Activated T-cell treated with anti-CD3 and anti-CD28 coated beads for 4 hours (primary cell): ENCODE data around the gene ATP10B.
"Not testable (repeated sequence)": the region's sequence is repeated elsewhere in the genome, so short reads cannot be mapped to it uniquely, and the experiment has no call there.

Source experiments
- DNase-seq: peaks from one replicate; pipeline ENCODE4 v3.0.0-alpha.2; 2020

ATP10B gene, protein sequence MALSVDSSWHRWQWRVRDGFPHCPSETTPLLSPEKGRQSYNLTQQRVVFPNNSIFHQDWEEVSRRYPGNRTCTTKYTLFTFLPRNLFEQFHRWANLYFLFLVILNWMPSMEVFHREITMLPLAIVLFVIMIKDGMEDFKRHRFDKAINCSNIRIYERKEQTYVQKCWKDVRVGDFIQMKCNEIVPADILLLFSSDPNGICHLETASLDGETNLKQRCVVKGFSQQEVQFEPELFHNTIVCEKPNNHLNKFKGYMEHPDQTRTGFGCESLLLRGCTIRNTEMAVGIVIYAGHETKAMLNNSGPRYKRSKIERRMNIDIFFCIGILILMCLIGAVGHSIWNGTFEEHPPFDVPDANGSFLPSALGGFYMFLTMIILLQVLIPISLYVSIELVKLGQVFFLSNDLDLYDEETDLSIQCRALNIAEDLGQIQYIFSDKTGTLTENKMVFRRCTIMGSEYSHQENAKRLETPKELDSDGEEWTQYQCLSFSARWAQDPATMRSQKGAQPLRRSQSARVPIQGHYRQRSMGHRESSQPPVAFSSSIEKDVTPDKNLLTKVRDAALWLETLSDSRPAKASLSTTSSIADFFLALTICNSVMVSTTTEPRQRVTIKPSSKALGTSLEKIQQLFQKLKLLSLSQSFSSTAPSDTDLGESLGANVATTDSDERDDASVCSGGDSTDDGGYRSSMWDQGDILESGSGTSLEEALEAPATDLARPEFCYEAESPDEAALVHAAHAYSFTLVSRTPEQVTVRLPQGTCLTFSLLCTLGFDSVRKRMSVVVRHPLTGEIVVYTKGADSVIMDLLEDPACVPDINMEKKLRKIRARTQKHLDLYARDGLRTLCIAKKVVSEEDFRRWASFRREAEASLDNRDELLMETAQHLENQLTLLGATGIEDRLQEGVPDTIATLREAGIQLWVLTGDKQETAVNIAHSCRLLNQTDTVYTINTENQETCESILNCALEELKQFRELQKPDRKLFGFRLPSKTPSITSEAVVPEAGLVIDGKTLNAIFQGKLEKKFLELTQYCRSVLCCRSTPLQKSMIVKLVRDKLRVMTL (N-terminal part only)

DNA sequence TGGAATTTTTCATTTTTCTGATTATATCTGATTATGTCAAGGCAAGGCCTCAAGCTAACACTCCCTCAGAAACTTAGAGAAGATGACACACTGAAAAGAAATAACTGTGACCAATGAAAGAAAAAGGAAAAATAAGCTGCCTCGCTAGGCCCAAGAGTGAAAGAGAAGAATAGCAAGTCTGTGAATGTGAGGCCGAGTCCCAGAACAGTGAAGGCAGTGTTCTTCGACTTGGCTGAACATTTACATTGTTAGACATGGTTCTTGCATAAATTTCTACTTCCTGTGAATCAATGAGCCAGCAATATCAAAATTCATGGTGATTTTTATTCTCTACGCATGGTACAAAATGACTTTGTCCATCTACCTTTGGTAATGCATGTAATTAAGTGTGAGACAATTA lies at the start of gene ATP10B:
TSS of gene ATP10B (minus strand) at position 163 of the 400 bp plus-strand sequence. CDS start 164,137 bp downstream, outside the sequence.
- no peak for DNase-seq

DNA sequence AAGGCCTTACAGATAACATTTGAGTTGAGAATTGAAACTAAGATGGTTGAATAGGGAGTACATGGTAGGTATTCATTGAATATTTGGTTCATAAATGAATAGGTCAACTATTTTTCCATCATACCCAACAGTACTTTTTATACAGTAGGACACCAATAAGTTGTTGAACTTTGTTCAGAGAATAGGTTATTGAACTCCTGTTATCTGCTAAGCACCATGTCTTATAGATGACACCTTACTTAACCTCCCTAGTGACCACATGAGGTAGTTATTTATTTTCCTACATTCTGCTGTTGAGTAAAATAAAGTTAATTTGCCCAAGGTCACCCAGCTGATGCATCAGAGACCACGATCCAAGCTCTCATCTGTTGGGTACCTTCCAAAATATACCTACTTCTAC lies 49.6 kb upstream of the ATP10B start:
- DNase-seq = no peak

DNA sequence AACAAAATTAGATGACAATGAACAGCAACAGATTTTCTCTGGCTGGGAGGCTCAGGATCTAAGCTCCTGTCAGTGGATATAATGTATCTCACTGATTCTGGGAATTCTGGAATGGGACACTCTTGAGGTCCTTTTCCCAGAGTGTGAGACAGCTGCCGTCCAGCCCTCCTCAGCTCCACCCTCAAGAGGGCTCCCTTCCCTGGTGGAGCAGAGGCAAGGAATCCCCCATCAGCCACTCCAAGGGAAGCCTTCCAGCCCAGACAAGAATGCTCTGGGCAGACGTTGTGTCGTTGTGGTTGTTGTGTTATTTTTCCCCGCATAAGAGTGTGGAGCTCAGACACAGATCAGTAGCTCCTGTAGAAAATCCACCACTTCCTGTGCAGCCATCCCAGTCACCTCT lies 47.7 kb upstream of the ATP10B start:
- DNase-seq = no peak

DNA sequence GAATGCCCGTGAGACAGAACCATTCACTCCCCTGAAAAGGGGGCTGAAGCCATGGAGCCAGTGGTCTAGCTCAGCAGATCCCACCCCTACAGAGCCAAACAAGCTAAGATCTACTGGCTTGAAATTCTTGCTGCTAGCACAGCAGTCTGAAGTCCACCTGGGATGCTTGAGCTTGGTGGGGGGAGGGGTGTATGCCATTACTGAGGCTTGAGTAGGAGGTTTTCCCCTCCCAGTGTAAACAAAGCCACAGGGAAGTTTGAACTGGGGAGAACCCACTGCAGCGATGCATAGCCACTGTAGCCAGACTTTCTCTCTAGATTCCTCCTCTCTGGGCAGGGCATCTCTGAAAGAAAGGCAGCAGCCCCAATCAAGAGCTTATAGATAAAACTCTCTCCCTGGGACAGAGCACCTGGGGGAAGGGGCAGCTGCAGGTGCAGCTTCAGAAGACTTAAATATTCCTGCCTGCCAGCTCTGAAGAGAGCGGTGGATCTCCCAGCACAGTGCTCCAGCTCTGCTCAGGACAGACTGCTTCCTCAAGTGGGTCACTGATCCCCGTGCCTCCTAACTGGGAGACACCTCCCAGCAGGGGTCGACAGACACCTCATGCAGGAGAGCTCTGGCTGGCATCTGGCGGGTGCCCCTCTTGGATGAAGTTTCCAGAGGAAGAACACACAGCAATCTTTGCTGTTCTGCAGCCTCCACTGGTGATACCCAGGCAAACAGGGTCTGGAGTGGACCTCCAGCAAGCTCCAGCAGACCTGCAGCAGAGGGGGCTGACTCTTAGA lies 41.4 kb upstream of the ATP10B start:
- not testable (repeated sequence) for DNase-seq

DNA sequence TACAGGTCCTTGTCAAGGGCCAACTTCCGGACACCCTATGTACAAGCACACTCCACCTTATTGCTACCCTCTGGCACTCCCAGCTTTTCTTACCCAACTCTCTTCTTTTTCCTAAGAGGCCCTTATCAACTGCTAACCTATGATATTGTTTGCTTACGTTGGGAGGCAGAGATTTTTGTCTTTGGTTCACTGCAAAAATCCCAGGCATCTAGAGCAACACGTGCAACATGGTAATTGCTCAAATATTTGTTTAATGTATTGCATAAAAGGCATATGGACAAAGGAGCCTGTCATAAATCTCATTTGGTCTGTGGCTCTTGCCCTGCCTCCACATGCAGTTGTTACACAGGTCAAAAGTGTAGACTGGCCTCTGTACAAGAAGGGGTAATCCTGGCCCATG lies 35.8 kb upstream of the ATP10B start:
- no peak for DNase-seq

DNA sequence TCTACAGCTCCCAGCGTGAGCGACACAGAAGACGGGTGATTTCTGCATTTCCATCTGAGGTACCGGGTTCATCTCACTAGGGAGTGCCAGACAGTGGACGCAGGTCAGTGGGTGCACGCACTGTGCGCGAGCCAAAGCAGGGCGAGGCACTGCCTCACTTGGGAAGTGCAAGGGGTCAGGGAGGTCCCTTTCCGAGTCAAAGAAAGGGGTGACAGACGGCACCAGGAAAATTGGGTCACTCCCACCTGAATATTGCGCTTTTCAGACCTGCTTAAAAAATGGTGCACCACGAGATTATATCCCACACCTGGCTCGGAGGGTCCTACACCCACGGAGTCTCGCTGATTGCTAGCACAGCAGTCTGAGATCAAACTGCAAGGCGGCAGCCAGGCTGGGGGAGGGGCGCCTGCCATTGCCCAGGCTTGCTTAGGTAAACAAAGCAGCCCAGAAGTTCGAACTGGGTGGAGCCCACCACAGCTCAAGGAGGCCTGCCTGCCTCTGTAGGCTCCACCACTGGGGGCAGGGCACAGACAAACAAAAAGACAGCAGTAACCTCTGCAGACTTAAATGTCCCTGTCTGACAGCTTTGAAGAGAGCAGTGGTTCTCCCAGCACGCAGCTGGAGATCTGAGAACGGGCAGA lies 21.7 kb upstream of the ATP10B start:
- not testable (repeated sequence) for DNase-seq

DNA sequence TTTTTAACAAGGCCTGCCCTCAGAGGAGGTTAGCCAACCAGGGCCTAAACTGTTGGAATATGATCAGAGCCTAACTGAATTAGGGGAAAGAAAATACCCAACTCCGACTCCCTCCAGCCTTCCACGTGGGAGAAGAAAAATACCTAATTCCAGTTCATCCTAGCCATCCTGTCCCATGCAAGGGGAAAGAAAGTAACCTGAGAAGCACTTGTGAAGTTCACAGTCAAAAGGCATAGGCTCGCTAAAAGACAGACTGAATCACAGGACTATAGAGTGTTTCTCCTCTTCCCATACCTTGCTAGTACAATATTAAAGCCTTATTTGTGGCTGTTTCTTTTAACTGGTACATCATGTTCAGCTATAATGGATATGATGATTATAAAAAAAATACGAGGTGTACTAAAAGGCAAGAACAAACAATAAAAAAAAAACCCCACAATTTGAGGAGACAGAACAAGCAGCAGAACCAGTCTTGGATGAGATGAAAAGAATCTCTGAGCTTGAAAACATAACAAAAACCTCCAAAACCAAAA lies 18.0 kb upstream of the ATP10B start:
- DNase-seq = no peak

DNA sequence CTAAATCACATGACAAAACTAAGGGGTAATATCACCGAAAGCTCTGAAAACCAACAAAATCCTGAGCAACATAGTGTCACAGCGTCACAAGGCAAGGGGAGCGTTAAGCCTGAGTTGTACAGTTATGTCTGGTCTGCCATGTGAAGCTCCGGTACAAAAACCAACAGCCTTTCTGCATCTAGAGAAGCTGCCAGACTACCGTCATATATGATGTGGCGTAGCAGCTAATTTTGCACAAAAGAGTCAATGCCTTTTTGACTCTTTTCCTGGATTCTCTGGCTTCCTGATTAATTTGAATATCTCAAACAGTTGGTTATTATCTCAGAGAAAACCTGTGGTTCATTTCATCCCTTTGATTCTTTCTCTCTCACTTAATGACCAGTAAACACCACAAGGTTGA lies 16.0 kb upstream of the ATP10B start:
- no peak for DNase-seq

DNA sequence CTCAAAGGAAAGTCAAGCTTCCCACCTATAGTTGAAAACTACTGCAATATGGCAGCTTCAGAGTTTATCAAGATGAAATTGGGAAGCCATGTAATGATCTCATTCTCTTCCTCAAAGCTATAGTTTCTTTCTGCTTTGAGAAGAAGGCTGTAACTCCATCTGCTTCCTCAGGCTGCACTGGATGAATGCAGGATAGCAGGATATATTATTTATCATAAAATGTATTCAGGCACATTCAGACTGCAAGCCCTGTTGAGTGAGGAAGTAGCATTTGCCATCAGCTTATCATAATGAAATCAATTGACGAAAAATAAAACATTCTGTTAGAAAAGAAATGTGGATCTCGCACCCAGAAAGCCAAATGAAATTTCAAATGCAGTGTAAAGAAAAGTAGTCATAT lies 560 bp downstream of the ATP10B start:
- no peak for DNase-seq

DNA sequence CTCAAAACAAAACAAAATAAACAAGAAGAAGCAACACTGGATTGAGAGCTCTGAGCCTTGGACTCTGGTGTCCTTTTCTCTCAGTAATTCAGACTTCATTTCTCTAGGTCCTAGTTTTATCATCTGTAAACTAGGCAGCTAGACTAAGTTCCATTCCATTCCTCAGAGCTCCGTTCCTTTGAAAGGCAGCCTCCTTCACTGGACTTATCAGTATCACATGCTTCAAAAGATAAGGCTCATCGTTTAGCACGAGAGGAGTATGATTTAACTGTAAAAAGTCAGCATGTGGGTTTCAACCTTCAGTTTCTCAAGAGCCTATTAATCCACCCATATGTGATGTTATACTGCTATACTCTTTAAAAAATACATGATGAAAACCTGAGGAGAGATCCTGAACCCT lies 1.6 kb downstream of the ATP10B start:
- no peak for DNase-seq

DNA sequence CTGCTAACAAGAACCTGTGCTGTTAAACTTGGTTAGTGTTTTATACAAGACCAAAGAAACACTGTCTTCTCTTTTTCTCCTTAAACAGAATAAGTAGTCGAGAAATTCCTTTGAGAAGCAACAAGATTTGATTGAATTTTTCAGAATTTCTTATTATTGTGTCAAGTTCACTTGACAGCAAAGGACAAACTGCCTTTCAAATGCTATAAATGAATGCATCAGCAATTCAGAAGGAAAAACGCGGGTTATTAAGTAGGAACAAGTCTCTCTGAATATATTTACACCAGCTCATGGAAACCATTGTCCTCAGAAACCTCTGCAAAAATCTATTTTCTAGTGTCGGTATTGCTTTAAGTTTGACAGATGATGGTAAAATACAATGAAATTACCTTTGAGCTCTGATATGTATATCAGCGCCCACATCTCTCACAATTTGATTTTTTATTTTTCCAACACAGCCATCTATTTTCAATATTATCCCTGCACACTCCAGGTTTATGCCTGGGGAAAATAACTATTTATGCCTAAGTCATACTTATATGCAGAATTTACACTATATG lies 4.4 kb downstream of the ATP10B start:
- no peak for DNase-seq

DNA sequence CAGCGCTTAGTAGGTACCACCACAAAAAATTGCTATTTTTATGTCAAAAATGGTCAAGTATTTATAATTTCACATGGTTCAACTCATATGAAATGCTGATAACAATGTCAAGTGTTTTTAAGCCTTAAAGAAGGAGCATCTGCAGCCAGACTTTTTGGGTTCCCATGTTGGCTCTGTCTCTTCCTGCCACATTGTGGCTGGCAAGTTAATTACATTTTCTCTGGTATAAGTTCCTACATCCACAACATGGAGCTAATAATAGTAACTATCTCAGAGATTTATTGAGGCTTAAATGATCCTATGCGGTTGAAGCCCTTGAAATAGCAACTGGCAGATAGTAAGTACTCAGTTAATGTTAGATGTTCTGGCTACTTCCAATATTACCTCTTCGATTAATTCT lies 5.4 kb downstream of the ATP10B start:
- no peak for DNase-seq

DNA sequence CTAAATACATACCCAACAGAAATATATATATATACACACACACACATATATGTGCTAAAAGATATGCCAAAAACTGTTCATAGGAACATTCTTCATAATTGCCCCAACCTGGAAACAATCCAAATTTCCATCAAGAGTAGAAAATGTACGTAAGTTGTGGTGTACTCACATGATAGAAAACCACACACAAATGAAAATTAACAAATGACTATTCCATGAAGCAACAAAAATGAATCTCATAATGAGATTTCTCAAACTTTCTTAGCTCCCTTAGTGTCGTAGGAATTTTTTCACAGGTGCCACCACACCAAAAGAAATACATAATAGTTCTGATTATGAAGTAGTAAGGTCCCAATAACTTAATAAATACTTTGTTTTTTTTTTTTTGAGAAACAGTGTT lies 7.8 kb downstream of the ATP10B start:
- DNase-seq = no peak

DNA sequence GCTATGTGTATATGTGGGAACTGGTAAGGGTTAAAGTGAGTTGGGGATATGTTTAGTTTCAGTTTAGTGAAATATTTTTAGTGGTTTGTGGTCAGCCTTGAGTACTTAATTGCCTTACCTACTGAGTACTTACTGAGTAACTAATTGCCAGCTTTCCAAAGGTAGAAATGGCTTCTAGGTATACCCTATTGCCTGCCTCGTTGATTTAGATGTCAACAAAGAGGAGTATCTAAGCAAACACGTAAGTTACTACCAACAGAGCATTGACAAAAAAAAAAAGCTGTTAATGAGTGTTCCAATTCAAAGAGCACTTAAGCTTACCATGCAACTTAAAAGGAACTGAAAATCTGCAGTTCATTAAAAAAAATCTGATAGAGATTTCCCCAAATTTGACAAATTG lies 8.8 kb downstream of the ATP10B start:
- no peak for DNase-seq

DNA sequence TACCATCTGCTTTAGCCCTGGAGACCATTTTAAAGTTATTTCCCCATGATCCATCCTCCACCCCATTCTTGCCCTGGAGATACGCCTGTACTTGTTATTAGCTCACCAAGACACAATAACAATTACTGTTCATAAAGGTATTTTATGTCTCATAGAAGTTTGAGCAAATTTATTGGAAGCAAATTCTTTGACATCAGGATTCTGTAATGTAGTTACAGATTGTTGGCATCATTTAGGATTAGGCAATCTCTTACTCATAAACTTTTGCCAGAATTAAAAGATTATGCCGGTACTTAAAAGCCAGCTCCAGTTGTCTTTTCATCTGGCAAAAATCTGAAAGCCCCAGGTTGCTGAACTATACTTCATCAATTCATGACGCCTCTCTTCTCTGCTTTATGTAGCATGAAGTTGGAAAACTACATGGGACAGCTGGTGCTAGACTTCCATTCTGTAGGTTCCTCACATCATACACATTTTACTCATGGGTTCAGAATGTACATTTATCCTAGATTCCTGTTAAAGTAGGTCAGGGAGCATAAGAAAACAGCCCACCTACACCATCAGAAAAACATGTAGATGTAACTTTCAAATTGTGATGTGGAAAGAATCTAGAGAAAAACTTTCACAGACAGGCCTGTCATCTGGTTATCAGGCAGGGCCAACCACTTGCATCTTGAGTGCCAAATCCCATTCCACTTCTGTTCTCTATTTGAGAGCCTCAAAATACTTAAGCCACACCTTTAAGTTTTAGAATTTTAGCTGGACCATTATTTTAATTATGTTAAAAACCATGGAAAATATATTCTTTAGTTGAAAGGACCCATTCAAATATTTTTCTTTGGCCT lies 14.0 kb downstream of the ATP10B start:
- no peak for DNase-seq

DNA sequence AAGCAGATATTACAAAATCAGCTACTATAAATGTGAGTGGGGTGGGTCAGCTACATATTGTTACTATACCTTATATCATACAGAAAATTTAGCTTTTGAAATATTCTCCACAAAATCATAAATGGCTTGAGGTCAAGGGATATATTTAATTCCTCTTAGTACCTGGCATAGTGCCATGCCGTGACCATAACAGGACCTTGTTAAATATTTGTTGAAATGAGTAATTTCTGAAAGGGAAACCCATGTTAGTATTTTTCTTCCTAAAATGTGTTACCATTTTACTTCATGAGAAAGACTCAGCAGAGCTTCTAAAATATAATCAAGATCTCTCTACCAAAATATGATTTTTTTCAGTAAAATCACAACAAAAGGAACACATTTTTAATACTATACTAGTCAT lies 14.8 kb downstream of the ATP10B start:
- no peak for DNase-seq

DNA sequence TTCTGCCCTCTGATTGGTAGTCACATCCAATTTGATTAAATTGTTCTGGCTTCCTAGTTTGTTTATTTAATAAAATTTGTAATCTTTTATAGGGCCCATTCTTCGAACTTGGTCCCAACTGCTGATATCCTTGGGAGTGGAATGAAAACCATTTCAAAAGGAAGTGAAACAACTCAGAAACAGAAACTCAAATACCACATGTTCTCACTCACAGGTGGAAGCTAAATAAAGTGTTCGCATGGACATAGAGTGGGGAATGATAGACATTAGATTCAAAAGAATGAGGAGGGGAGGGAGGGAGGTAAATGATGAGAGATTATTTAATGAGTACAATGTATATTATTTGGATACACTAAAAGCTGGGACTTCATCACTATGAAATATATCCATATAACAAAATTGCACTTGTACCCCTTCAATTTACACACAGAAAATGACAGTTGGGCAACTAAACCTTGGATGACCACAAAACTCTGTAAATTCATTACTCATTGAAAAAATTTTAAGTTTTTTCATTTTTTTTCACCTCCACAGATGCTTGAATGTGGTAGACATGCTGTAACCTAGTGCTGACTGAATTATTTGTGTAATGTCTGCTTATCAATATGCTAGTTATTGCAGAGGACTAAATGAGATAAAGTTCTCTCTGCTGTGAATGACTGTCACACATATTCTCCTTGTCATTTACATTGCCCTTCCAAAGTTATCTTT lies 16.0 kb downstream of the ATP10B start:
- DNase-seq = no peak

DNA sequence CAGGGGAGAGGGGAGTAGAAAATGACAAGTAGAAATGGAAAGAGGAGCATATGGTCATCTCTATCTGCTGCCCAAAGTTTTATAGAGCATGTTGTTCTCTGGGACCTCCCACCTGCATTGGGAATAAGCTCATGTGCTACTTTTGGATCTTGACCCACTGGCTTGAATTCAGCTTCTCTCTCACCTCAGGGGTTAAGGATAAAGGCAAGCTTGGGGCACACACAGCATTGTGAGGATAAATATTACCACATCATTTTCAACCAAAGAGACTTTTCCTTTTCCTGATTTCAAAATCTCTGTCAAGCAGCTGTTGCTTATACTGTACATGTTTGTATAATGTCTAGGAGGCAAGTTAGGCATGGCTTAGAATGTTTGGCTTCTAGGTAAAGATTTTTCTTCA lies 16.6 kb downstream of the ATP10B start:
- DNase-seq = no peak

DNA sequence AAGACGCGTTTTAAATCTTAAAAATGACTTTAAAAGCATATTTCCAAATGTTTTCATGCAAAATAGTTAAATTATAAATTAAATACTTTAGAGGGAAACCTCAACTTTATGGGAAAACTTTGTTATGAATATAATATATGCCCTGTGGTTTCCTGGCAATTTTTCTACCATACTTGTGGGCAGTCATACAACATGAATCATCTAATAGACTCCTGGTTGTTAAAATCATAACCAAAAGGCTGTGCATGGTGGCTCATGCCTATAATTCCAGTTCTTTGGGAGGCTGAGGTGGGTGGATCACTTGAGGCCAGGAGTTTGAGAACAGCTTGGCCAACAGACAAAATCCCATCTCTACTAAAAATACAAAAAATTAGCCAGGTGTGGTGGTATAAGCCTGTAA lies 18.2 kb downstream of the ATP10B start:
- no peak for DNase-seq

DNA sequence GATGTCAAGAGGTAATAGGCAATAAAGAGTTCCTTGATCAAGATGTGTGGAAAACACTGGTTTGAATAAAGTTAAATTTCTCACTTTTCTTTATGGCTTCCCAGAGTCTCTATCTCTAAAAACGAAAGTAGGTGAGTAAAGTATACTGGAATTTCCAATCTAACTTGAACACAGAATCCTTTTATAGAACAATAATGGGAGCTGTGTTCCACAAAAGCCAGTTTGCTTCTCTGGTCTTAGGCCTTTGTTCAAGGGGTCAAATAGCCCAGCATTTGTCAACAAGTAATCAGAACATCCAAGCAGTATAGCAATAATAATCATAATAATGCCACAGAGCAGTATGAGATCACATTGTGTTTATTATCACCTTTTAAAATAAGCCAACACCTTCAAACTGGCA lies 20.2 kb downstream of the ATP10B start:
- DNase-seq = no peak
